T-helper 2 cell treated with Interferon-gamma antibody and Interleukin-4, amounts not matched to agents 100 ng/mL and 5 ng/mL, for 36 hours (primary cell): ENCODE data around the gene TBCD. TPM values are rescaled to one million over a fixed set of nuclear protein-coding genes. Genes with fewer than 3 reads are reported as not detected.

Experiments
- intact Hi-C: fragments of 100-400 bp; cut with micrococcal nuclease; formaldehyde crosslinking; loops from one replicate; pipeline ENCODE4 v1.15.1; 2023
- total RNA-seq: library from RNA; stranded (reverse); gene quantifications from 2 replicates; pipeline ENCODE4 v1.2.3, GENCODE V29; 2022

The TBCD gene
- total RNA-seq, 1 donor from 2014 or later: 177 TPM

- intact Hi-C loops: loop anchor here (10.0 kb wide), 1 partner anchor 117 kb away; no protein-coding TSS in a partner anchor
These were observed 116.0 kb downstream of the TBCD start for GRCh38 chr17:82867763-82868325.

GRCh38 chr17:82868715-82869131, 116.9 kb downstream of the TBCD start:
- intact Hi-C loops: loop anchor here (10.0 kb wide), 1 partner anchor 116 kb away; no protein-coding TSS in a partner anchor

- intact Hi-C loops: loop anchor here (10.0 kb wide), 1 partner anchor 115 kb away; no protein-coding TSS in a partner anchor
These were observed 117.7 kb downstream of the TBCD start for GRCh38 chr17:82869536-82869935.

- intact Hi-C loops: no loop called here
These were observed 118.2 kb downstream of the TBCD start for GRCh38 chr17:82870091-82870491.

- intact Hi-C loops: no loop called here
These were observed 118.7 kb downstream of the TBCD start for GRCh38 chr17:82870541-82870940.

- intact Hi-C loops: no loop called here
These were observed 119.4 kb downstream of the TBCD start for GRCh38 chr17:82871056-82871775.

- intact Hi-C loops: no loop called here
These were observed 120.1 kb downstream of the TBCD start for GRCh38 chr17:82871776-82872561.

- intact Hi-C loops: no loop called here
These were observed 121.0 kb downstream of the TBCD start for GRCh38 chr17:82872591-82873520.

DNA sequence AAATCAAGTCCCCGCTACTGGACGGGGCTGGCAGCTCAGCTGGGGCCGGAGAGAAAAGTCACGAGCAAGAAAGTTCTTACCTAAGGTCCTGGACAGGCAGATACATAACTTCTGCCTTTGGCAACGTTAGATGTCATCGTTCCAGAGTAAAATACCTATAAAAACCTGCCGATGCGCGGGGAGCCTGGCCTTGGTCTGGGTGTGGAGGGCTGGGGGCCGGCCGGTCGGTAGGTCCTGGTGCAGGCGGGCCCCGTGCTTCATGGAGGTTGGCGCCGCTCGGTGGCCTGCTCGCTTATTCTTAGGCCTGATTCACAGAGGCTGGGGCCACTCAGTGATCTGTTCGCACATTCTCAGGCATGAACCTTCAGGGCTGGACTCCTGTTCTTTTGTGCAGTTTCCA, 121.7 kb downstream of the TBCD start:
- intact Hi-C loops: no loop called here

DNA sequence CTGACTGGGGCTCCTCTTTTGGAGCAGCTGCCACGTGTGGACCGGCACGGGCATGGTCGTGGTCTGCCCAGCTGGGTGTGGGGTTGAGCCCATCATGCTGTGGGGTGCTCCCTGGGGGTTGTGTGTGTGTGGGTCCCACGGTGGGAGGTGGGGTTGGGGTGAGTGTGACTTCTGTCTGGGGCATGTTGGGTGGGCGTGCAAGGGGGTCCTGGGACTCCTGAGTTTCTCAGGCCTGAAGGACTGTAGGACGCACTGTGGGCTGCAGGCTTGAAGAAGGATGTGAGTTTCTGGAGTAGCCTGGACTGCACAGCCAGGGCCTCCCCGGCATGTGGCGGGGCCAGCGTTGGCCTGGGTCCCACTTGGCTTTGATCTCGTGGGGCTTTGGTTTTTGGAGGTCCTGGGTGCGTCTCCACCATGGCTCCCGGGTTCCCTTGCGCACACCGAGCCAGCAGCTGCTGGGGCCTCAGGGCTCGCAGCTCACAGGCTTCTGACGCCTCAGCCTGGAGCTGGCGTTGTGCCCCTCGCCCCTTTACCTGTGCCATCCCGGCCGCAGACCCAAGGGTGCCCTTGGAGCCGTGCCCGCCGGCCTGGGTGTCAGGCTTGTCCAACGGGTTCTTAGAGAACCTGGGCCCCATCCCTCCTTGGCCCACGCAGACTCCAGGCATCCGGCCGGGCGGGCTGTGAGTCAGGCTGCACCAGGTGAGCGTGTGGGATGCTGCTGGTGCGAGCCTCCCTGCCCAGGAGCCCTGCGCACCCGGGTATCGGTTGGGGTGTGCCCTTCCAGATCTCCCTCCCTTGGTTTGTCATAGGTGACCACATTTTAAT, 122.4 kb downstream of the TBCD start:
- intact Hi-C loops: no loop called here

- intact Hi-C loops: no loop called here
These were observed 123.6 kb downstream of the TBCD start for GRCh38 chr17:82875407-82875856.

DNA sequence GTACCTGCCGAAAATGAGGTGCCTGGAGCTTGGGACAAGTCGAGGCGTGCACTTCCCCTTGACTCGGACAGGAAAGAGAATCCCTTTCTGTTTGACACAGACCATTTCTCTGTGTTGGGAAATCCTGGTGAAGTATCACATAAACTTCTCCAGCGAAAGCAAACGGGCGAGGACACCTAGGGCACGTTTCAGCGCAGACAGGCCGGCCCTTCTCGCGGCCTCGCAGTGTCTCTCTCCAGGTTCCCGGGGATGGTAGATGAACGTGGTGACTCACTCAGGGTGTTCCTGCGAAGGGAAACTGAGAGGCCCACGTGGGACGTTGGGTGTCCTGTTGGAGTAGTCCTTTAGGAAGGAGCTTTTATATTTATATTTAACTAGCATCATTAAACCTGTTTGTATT, 124.3 kb downstream of the TBCD start:
- intact Hi-C loops: no loop called here

DNA sequence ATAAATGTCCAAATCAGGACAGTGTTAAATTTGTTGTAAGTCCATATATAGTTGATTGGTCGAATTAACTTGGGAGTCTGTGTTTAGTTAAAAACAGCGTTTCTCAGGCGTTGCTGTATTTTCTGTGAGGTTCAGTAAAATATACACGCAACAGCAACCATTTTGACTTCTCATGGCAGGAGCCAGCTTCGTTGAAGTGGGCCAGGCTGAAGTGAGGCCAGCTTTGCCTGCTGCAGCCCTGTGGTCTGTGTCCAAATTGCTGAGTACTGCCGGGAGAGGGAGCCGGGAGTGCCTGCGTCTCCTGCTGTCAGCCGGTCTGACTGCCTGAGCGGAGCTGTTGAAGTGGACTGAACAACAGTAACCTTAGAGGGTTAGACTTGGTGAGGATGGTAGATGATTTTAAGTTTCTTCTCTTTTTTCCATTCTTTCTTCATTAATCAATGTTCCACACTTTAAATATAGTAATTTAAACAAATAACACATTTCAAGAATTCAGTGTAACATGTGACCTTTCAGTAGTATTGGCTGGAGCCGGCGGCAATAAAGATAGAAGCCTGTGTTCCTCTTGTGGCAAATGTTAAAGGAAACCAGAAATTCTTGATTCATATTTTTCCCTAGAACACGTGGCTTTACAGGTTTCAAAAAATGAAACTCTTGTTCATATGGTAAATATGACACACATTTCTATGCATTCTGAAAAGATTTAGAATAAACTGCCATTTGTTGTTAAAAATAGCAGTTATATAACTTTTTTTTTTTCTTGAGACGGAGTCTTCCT, 124.9 kb downstream of the TBCD start:
- intact Hi-C loops: no loop called here

- intact Hi-C loops: no loop called here
These were observed 126.7 kb downstream of the TBCD start for GRCh38 chr17:82878527-82878926.

- intact Hi-C loops: no loop called here
These were observed 127.4 kb downstream of the TBCD start for GRCh38 chr17:82879241-82879640.

DNA sequence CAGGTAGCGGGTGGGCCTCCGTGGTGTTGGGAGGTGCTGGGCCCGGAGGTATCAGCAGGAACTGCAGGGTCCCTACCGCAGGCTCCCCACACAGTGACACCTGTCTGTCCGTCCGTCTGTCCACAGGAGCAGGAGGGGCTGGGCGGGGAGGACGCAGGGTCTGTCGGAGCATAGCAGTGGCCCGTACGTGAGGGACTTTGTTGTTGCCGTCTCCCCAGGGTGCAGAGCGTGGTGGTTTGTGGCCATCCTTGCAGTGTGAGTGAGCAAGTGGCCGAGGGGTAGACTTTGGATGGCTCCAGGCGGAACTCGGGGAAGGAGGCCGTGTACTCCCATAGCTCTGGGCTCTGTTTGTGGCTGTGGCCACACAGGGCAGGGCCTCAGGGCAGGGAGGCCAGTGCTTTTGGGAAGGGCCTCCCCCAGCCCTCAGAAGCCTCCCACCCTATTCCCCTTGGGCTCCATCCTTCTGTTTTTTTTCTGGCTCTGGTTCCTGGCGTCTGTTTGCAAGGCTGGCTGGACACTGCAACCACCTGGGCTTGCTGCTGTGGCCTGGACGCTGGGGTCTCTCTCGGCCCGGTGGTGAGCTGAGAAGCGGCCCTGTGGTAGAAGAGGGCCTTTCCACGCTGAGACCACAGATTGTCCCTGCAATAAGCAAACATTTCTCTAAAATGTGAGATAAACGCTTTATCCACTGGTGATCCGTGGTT, 128.9 kb downstream of the TBCD start:
- intact Hi-C loops: no loop called here

DNA sequence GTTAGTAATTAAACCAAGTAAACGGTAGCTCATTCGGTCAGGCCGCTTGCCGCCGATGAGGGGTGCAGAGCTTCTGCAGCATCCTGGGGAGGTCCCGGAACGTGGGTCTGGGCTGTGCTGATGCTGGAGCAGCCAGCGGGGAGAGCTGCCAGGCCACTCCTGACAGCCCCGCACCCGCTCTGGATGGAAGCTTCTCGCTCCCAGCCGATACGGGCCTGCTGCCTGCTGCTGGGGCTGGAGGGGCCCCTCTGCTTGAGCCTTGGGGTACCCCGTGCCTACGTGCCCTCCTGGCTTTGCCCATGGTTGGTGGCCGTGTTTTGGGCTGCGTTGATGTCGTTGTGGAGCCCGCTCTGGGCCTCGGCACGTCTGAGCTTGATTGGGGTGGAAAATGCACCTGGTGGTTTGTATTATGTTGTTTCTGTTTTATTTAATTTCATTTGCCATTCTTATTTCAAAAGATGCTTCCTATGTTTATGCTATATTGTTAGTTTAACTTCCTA, 129.5 kb downstream of the TBCD start:
- intact Hi-C loops: no loop called here
